Left kidney (tissue), 2 donors: ENCODE results near the gene MYO18A. TPM values are rescaled to one million over a fixed set of nuclear protein-coding genes. Genes with fewer than 3 reads are reported as not detected.
A peak's percentile ranks its signal among the peaks of the same experiment; 100 is the strongest.

Experiments
- DNase-seq: peaks from one replicate; pipeline ENCODE4 v3.0.0-alpha.2; 2013
- polyA plus RNA-seq: library from polyadenylated mRNA; unstranded; fragments of 120-200 nt; gene quantifications from one replicate; pipeline ENCODE4 v1.2.1, GENCODE V29; 2013; ENCODE audit not compliant: insufficient read length

Gene MYO18A
- polyA plus RNA-seq, 1 donor: 43.8 TPM

DNA sequence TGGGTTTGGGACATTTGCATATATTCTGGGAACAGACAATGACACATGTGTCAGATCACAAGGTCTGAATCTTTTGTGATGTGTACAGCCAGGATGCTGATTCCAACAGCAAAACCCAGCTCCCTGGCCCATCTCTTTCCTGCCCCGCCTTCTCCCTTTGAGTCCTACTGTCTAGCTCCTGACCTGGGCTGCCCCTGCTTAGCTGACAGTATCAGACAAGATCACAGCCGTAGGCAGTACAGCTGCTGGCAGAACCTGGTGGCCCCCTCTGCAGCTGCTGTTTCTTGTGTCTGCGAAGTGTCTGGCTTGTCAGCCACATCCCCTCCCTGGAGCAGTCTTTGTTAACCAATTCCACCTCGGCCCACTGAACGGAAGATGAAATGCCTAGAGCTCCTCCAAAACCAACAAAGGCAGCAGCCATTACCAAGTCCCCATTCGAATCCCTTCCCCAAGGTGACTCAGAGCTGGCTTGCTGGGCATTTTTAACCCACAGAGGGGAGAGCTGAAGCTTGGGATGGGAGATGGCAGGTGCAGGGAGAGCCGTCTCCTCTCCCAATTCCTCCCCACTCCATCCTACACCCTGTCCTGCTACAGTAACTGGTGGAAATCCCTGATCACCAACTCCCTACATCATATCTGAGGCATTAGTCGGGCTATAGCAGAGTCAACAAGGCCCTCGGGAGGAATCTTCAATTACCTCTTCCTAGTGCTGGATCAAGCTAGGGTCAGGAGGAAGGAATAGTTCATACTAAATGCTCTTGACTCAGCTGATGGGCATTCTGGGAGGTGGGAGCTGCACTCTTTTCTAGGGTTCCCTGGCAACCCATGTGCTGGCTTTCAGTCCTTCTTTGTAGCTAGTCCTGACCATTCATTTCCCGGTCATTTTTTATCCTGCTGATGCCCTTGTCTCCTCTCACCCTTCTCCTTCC lies 131.5 kb downstream of the MYO18A start:
- no peak for DNase-seq

DNA sequence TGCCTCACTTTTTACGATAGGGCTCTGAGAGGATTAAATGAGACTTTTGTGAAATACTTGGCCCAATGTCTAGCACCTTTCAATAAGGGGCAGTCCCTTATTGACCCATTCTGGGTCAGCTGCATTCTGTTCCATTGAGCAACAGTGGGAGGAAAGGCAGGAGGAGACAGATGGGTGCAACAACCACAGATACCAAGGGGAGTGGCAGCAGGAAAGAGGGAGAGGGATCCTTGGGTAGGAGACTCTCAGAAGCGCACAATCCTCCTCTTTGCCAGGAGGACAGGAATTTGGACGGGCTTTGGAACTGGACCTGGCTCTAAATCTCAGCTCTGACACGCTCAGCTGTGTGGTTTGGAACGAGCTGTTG lies 133.7 kb downstream of the MYO18A start:
- no peak for DNase-seq

DNA sequence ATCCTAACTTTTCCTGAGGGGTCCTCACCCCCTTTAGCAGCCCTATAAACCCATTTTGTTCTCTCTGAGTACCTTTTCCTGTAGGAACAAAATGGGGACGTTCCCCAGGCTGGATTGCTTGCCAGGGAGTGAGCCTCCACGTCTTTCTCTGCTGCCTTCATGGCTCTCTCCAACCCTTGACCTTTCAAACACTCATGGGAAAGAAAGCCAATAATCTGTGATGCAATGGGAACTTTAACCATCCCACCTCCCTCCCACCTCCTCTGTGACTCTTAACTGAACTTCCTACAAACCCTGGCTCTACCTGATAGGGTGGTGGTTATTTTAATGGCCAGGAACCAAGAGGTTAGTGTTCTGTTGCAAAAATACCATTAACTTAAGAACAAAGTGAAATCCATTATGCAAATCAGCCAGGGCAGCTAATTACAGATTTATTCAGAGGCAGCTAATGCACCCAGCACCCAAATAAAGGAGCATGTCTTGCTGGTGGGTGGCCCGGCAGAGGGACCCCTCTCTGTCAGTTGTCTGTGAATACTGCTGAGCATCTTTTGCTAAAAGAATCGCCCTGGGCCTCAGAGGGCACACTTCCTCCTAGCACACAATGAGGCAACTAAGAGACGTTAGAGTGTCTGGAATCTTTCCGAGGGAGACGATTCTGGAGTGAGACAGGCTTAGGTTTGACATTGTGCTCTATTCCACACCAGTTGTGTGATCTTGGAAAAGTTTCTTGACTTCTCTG lies 134.3 kb downstream of the MYO18A start:
- DNase-seq: no peak

DNA sequence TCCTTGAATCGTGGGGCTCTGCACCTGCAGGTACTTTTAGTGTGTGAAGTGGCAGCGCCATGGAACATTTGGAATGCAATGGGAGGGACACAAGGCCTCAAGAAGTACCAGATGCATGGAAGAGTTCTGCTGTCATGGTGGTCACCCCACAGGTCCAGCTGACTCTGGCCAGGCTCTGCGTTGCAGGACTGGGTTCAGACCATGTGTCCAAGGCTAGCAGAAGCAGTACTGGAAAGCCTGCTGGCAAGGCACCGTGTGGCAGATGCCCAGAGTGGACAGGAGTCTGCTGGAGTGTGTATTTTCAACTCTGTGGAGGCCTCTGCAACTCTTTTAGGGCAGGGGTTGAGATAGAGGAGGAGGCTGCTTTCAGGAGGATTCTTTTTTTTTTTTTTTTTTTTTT lies 135.2 kb downstream of the MYO18A start:
- DNase-seq: no peak

DNA sequence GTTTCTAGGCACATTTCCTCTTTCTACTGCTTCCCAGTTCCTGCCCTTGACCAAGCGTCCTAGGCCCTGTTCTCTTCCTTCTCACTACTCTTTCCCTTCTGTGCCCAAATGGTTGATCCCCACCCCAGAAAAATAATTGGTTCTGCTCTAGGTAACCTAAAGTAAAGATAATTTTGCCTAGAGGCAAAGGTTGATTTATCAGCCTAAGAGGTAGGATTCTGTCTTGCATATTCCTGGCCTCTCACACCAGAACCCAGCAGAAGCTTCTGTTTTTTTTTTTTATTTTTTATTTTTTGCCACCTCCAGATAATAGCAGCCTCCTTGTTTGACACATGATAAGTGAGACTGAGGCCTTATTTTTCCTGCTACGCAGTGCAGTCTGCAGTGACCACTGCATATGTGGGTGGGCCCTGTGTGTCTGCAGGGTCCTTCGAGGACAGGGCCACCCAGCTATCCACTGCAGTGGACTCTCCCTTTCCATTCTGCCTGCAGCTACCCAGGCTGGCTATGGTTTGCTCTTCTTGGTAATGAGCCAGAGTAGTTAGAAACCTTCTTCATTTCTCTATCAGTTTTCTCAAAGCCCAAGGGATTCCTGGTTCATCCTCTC lies 136.6 kb downstream of the MYO18A start:
- no peak for DNase-seq

DNA sequence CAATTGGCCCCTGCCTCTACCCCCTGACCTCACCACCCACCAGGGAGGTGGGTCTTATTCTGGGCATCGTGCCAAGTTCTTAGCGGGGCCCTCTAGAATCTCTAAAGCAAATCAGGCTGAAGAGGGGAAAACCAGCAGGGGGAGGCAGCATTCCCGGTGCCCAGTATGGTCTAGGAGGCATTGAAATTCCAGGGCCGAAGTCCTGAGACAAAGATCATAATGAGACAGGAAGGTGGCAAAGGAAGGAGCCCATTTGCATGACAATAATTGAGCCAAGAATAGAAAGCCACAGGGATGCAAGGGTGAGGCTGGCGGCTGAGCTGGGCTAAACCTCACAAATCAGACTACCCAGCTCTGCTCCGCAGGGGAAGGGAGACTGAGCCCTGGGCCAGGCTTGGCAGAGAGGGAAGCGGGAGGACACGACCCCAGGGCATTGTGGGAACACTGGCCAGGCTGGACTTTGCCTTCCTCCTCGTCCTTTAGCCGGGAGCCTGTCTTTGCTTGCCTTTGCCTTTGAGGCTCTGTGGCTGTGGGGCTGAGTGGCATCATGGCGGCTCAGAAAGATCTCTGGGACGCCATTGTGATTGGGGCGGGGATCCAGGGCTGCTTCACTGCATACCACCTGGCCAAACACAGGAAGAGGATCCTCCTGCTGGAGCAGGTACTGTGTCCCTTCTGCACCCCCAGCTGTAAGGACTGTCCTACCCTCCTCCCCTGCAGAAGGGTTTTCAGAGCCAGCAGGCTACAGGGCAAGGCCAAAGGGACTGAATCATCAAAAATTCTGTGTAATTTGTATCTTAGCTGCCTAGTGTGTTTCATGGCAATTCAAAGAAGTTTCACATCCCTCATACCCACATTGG lies 137.3 kb downstream of the MYO18A start, which contains the start of gene PIPOX:
TSS of gene PIPOX (plus strand) at position 463 of the 860 bp plus-strand sequence. CDS start at position 548, 85 bp downstream.
- DNase-seq: peak; percentile 55

DNA sequence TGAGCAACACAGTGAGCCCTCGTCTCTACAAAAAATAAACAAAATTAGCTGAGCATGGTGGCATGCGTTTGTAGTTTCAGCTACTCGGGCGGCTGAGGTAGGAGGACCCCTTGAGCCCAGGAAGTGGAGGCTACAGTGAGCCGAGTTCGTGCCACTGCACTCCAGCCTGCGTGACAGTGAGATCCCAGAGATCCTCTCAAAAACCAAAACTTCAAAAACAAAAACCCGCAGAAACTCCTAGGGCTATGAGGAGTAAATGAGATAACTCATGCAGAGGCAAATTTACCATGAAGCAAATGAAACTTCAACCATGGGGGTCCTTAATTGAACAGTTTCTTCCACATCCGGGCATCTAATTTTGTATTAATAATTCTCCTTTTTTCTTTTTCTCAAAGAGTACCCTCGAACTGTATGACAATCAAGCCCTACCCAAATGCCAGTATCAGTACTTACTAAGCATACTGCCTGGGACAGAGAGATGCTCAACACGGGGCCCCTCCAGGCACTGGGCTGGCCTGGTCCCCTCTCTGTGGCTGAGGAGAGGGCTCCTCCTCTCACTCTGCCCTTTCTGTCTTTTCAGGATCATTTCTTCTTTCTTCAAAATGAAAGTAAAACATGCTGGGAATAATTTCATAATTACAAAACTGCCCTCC lies 138.0 kb downstream of the MYO18A start:
- no peak for DNase-seq

DNA sequence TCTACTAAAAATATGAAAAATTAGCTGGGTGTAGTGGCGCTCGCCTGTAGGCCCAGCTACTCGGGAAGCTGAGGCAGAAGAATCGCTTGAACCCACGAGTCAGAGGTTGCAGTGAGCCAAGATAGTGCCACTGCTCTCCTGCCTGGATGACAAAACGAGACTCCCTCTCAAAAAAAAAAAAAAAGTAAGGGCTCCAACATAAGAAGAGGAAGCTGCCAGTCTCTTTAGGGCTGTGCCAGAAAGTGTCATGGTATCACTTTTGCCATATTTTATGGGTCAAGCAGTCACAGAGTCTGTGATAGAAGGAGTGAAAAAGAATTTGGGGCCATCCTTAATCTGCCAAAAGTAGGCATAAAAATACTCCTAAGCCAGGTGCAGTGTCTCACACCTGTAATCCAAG lies 138.6 kb downstream of the MYO18A start:
- no peak for DNase-seq

DNA sequence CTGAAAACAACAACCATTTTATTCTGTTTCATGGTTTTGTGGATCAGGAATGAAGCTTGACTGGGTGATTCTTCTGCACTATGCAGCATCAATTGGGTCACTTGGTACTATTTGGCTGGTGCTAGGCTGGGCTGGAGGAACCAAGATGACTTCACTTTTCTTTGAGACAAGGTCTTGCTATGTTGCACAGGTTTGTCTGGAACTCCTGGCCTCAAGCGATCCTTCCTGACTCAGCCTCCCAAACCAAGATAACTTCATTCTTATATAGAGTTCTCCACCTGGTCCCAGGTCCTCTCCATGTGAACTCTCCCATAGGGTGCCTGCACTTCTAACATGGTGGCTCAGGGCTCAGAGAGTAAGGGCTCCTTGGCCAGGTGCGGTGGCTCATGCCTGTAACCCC lies 139.1 kb downstream of the MYO18A start:
- DNase-seq: no peak

DNA sequence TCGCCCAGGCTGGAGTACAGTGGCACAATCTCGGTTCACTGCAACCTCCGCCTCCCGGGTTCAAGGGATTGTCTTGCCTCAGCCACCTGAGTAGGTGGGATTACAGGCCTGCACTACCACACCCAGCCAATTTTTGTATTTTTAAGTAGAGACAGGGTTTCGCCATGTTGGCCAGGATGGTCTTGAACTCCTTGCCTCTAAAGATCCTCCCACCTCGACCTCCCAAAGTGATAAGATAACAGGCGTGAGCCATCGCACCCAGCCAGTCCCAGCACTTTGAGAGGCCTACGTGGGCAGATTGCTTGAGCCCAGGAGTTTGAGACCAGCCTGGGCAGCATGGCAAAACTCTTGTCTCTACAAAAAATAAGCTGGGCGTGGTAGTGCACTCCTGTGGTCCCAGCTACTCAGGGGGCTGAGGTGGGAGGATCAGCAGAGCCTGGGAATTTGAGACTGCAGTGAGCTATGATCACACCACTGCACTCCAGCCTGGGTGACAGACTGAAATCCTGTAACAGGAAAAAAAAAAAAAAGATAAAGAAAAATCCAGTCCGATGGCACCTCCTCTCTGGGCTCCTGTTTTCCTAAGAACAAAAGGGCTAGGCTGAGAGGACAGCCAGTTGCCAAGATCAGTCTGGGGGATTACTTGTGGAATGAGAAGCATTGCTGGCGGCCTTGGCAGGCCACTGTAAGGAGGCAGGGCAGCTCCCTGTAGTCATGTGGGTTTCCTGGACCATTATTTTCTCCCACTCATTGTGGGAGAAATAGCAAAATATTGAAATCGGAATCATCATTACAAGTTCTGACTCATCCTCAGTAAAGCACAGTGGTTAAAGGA lies 140.2 kb downstream of the MYO18A start:
- no peak for DNase-seq

DNA sequence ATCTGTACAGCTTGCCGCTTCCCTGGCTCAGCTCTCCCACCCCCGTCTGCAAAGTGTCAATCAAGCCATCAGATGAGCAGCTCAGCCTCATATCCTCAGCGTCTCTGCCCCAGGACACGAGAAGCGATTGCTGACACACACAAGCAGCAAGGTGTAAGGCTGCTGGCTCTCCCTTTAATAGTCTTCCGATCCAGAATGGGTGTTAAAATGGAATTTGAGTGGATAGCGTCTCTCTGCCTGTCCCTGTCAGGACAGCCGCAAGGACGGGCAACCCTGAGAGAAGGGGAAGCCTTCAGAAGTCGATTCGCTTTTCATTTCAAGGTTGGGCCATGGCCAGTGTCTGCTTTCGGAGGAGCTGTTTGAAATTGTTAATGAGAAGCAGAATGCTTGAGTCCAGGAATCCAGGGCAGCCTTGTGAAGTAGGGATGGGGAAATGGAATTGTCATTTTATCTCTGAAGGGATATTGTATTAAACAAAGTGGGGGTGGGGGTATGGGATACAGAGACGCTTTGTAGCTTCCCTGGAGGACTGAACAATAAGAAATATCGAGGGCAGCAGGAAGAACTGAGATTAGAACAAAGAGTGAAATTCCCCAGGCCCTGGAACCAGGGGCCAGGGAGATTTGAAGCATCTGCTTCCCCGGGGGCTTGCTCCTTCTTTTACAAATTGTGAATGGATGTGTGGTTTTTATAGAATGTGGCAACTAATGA lies 142.0 kb downstream of the MYO18A start:
- no peak for DNase-seq

DNA sequence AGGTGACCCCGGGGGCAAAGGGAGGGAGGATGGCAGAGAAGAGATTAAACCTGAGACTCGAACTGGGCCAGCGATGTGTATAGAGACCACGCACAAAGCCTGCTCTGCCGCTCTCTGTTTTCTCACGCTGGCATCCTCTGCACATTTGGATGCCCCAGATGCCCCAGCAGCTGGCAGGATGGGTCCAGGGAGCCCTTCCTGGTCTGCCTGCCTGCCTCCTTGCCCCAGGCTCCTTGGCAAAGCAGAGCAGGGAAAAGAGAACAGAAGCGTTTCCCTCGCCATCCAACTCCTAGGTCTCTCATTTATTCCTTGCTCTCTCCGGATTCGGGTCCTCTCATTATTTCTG lies 142.5 kb downstream of the MYO18A start:
- DNase-seq: no peak

DNA sequence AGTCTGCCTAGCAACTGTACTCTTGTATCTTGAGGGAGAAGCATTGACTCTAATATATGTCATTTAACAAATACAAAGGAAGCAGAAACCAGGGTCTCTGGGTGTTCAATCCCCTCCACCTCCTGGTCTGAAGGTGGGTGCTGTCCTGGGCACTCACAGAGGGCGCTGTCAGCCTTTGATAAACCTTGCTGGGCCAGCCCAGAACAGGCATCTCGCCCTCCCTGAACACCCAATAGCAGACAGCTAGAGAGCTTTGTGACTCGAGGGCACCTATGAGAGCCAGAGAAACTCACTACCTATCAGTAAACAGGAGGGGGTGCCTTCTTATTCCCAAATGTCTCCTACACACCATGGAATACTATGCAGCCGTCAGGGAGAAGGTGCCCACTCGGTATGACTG lies 143.6 kb downstream of the MYO18A start:
- no peak for DNase-seq

DNA sequence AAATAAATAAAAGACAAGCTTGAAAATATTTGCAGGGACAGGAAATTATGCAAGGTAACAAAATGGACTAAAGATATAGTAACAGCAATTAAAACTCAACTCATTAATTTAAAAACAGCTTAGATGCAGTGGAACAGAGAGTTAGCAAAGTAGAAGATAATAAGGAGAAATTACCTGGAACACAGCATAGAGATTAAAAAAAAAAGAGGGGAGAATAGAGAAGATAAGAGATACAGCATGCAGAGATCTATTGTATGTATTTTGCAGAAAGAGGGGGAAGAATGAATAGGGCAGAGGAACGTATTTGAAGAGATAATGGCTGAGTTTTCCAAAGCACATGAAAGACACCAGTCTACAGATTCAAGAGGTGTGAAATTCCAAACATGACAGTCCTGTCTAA lies 145.7 kb downstream of the MYO18A start:
- no peak for DNase-seq

DNA sequence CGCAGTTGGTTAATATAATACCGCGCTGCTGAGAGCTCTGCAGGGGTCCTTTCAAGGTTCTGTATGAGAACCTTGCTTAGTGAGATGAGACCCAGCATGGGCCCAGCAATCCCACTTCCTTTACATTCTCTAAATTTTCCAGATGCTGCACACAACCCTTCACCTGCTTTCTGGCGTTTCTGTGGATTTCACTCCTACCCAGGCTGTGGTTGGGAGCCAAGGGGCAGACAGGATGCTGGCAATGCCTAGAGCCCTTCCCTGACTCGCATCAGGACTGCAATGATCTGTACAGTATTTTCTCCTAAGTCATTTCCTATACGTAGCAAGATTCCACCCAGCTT lies 147.4 kb downstream of the MYO18A start:
- no peak for DNase-seq

DNA sequence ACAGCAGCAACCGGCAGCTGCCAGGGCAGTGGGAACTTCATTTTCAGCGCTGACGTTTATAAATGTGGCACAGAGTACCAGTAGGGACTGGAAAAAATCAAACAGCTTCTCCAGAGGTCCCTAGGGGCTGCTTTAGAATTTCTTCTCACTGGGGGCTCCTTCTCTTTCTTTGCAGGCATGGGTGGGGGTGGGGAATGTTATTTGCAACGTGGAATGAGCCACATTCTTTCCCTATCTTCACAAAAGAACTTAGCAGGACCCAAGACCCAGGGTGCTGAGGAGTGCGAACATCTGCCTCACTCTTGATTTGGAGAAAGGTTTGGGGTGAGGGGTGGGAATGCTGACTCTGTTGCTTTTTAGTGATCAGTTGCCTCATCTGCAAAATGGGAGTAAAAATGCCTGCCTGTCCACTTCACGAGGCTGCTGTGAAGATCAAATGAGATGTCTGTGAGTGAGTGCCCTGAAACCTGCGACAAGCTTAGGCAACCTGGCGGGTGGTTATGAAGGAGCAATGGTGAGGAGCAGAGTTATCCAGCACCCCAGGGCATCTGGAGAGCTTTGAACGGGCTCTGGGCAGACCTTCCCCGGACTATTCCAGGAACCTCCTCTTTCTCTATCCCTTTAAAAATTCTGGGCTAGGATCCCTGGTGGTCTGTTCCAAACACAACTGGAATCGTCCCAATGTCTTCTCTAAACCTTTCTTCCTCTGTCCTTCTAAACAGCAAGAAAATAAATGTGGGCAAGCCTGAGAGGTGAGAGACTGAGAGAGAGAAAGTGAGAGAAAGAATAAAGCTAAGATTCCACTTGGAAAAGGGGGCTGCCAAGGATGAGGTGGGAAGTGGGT lies 148.0 kb downstream of the MYO18A start:
- no peak for DNase-seq

DNA sequence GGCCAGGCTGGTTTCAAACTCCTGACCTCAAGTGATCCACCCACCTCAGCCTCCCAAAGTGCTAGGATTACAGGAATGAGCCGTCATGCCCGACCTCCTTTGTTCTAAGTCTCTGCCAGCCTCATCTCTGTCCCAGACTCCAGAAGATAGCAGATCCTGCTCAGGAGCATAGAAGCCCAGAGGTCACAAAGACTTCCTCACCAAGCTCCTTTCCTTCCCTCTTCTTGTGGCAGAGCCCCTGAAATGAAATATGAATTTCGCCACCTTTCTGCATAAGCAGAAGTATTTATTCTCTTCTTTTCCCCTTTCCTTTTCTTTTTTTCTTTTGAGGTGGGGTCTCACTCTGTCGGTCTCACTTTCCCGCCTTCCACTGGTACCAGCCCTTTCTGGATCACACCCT lies 148.7 kb downstream of the MYO18A start:
- no peak for DNase-seq

DNA sequence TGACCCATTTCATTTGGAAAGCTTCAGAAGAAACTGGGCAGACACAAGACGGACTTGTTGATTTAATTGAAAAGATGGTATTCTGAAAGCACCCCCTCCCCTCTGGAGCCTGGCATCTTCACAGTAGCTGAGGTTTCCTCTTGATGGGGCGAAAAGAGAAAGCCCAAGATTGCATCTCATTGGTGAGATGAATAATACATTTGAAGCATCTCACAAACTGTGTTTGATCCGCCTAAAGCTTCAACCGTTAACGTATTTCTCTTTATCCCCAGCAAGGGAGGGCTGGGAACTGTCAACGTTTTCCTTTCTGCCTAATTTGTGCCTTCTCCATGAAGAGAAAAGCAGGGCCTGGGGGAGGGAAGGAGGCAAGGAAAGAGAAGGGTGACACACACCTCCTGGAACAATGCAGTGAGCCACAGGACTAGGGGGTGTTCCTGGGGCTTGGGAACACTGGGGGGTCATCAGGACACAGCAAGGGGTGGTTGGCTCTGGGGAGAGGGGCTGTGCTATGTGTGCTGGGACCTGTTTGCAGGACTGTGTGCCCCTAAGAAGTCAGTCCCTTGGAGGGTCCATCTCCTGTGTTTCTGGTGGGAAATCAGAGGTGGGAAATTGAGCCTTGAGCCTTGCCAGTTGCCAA lies 155.8 kb downstream of the MYO18A start:
- DNase-seq: no peak

DNA sequence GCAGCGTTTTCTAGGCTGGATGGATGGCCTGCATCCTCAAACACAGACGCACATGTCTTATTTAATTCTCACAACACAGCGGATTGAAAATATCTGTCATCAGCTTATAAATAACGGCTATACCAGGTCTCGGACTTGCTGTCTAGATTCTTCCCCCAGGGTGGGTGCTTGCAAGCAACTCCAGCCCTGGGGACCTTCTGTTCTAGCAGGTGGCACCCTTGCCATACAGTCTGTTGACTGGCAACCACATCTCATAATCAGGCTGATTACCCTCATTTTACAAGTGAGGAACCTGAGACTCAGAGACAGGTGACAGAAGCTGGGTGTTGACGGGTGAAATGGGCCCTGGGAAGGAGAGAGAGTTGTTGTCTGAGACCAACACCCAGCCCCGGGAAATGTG lies 158.1 kb downstream of the MYO18A start:
- no peak for DNase-seq
